OCI-LY1 (cell line): ENCODE measurements around the gene STK11IP.

ENCODE experiments used
- H2AFZ ChIP-seq: fragments of 200-600 bp; sonication (generic), shearing (Covaris generic); 2 replicates; pipeline ENCODE4 v1.6.0; 2014; ENCODE audit warnings: antibody characterized with exemption, mild to moderate bottlenecking, low read length
- H3F3A ChIP-seq: fragments of 200-600 bp; sonication (generic), shearing (Covaris generic); 2 replicates; pipeline ENCODE4 v1.6.0; 2014; ENCODE audit warnings: mild to moderate bottlenecking, antibody characterized with exemption, low read length, moderate library complexity; ENCODE audit not compliant: insufficient read depth
- H3K27ac ChIP-seq: fragments of 200-600 bp; sonication (generic); 2 replicates; pipeline ENCODE4 v1.5.1; 2014; ENCODE audit warnings: low read length, mixed run types, mild to moderate bottlenecking, low read depth; ENCODE audit not compliant: poor library complexity, severe bottlenecking
- H3K27me3 ChIP-seq: fragments of 200-600 bp; sonication (generic); 2 replicates; pipeline ENCODE4 v1.6.0; 2014; ENCODE audit warnings: antibody characterized with exemption, mild to moderate bottlenecking, low read length, moderate library complexity; ENCODE audit not compliant: insufficient read depth
- H3K36me3 ChIP-seq: fragments of 200-600 bp; sonication (generic); 2 replicates; pipeline ENCODE4 v1.6.1; 2014; ENCODE audit warnings: mild to moderate bottlenecking, antibody characterized with exemption, low read length, moderate library complexity, mixed read lengths; ENCODE audit not compliant: insufficient read depth
- H3K4me1 ChIP-seq: fragments of 200-600 bp; sonication (generic); 2 replicates; pipeline ENCODE4 v1.5.1; 2014; ENCODE audit warnings: mild to moderate bottlenecking, low read length, moderate library complexity; ENCODE audit not compliant: insufficient read depth, severe bottlenecking
- H3K4me2 ChIP-seq: fragments of 200-600 bp; sonication (generic), shearing (Covaris generic); 2 replicates; pipeline ENCODE4 v1.6.1; 2014; ENCODE audit warnings: low read length
- H3K4me3 ChIP-seq: fragments of 200-600 bp; sonication (generic); 2 replicates; pipeline ENCODE4 v1.5.1; 2014; ENCODE audit warnings: low read length, low read depth, mild to moderate bottlenecking, mixed read lengths; ENCODE audit not compliant: poor library complexity, severe bottlenecking
- H3K79me2 ChIP-seq: fragments of 200-600 bp; shearing (Covaris generic); 2 replicates; pipeline ENCODE4 v1.6.1; 2016; ENCODE audit warnings: mixed run types, low read length, mixed read lengths; ENCODE audit not compliant: insufficient read depth
- H3K9ac ChIP-seq: fragments of 200-600 bp; sonication (generic), shearing (Covaris generic); 2 replicates; pipeline ENCODE4 v1.6.1; 2014; ENCODE audit warnings: mild to moderate bottlenecking, low read length, mixed read lengths
- H3K9me2 ChIP-seq: fragments of 200-600 bp; sonication (generic), shearing (Covaris generic); 2 replicates; pipeline ENCODE4 v1.6.1; 2014; ENCODE audit warnings: low read depth, mild to moderate bottlenecking, low read length, mixed read lengths
- H3K9me3 ChIP-seq: fragments of 200-600 bp; shearing (Covaris generic); 2 replicates; pipeline ENCODE4 v1.6.1; 2014; ENCODE audit warnings: low read length, mixed read lengths
- H4K20me1 ChIP-seq: fragments of 200-600 bp; sonication (generic), shearing (Covaris generic); 2 replicates; pipeline ENCODE4 v1.6.0; 2016; ENCODE audit warnings: mild to moderate bottlenecking, low read length; ENCODE audit not compliant: insufficient read depth
- CTCF ChIP-seq: fragments of 200-600 bp; sonication (generic), shearing (Covaris generic); IDR thresholded peaks from 2 replicates; pipeline ENCODE4 v1.5.1; 2017; ENCODE audit warnings: mild to moderate bottlenecking, antibody characterized with exemption, low read length, moderate library complexity, mixed read lengths
- EZH2 ChIP-seq: fragments of 200-600 bp; sonication (generic), shearing (Covaris generic); IDR thresholded peaks from 2 replicates; pipeline ENCODE4 v1.8.0; 2017; ENCODE audit warnings: borderline replicate concordance, mixed run types, mild to moderate bottlenecking, antibody characterized with exemption, low read length, moderate library complexity, mixed read lengths

STK11IP gene

GRCh38 chr2:219613461-219614070 lies 15.9 kb downstream of the STK11IP start:
- H3F3A ChIP-seq = no peaks in the 10 kb centered on the region
- H3K27me3 ChIP-seq = no peaks in the 10 kb centered on the region
- no peak overlapping the region for H3K4me3 ChIP-seq
- H3K79me2 ChIP-seq = no peaks in the 10 kb centered on the region
- H3K27ac ChIP-seq = no peak overlapping the region
- H3K36me3 ChIP-seq = peaks cover 29% of the 10 kb centered on the region
- H2AFZ ChIP-seq = no peak overlapping the region
- TF ChIP-seq EZH2 = no peak
- no peak for TF ChIP-seq CTCF
- no peaks in the 10 kb centered on the region for H3K9me3 ChIP-seq
- H3K4me2 ChIP-seq = no peak overlapping the region
- H3K9ac ChIP-seq = no peak overlapping the region
- H3K4me1 ChIP-seq = peaks cover 7% of the 10 kb centered on the region
- H3K9me2 ChIP-seq = no peaks in the 10 kb centered on the region
- H4K20me1 ChIP-seq = no peaks in the 10 kb centered on the region

- no peaks in the 10 kb centered on the region for H3K79me2 ChIP-seq
- no peak overlapping the region for H3K9ac ChIP-seq
- no peak for TF ChIP-seq EZH2
- no peak for TF ChIP-seq CTCF
- H3K27me3 ChIP-seq = no peaks in the 10 kb centered on the region
- no peak overlapping the region for H3K4me3 ChIP-seq
- H3K9me3 ChIP-seq = no peaks in the 10 kb centered on the region
- H3K4me1 ChIP-seq = peaks cover 7% of the 10 kb centered on the region
- no peak overlapping the region for H3K27ac ChIP-seq
- no peaks in the 10 kb centered on the region for H3K9me2 ChIP-seq
- H3K36me3 ChIP-seq = peaks cover 29% of the 10 kb centered on the region
- no peak overlapping the region for H2AFZ ChIP-seq
- H3K4me2 ChIP-seq = no peak overlapping the region
- H3F3A ChIP-seq = no peaks in the 10 kb centered on the region
- no peaks in the 10 kb centered on the region for H4K20me1 ChIP-seq
Observed at GRCh38 chr2:219614076-219614860, 16.6 kb downstream of the STK11IP start.

DNA sequence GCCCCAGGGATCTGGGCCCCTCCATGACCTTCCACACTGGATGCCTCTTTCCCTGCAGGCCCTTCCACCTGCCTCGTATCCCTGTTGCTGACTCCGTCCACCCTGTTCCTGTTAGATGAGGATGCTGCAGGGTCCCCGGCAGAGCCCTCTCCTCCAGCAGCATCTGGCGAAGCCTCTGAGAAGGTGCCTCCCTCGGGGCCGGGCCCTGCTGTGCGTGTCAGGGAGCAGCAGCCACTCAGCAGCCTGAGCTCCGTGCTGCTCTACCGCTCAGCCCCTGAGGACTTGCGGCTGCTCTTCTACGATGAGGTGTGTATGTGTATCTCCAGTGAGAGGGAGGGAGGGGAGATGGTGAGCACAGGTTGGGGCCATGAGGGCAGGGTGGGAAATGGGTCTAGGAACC lies 17.4 kb downstream of the STK11IP start:
- Histone ChIP-seq H2AFZ (no peak overlapping the region), H3K79me2 (no peaks in the 10 kb centered on the region), H3K9me3 (no peaks in the 10 kb centered on the region), H3K9ac (no peak overlapping the region), H3F3A (no peaks in the 10 kb centered on the region), H3K4me1 (peaks cover 7% of the 10 kb centered on the region), H3K27ac (no peak overlapping the region), H3K9me2 (no peaks in the 10 kb centered on the region), H4K20me1 (no peaks in the 10 kb centered on the region), H3K4me2 (no peak overlapping the region), H3K27me3 (no peaks in the 10 kb centered on the region), H3K4me3 (no peak overlapping the region), H3K36me3 (peaks cover 29% of the 10 kb centered on the region)
- no peak for TF ChIP-seq CTCF
- no peak for TF ChIP-seq EZH2
